ENCODE results near the gene GOLGA7B.

Gene GOLGA7B

GRCh38 chr10:97836446-97836845 lies 13.2 kb upstream of the GOLGA7B start:
- TF ChIP-seq FOXP2 (optimal IDR thresholded peaks at IDR 0.05; ENCODE audit: borderline replicate concordance, extremely low read depth, extremely low read length, insufficient read depth) (no peak), POLR2AphosphoS5 (IDR thresholded peaks at IDR 0.05; ENCODE audit: low read depth, low read length) (no peak), TAF1 (IDR thresholded peaks at IDR 0.05; ENCODE audit: borderline replicate concordance, insufficient read depth, low read length) (no peak)

GRCh38 chr10:97838091-97838490 lies 11.6 kb upstream of the GOLGA7B start:
- TF ChIP-seq, protein P1, sequence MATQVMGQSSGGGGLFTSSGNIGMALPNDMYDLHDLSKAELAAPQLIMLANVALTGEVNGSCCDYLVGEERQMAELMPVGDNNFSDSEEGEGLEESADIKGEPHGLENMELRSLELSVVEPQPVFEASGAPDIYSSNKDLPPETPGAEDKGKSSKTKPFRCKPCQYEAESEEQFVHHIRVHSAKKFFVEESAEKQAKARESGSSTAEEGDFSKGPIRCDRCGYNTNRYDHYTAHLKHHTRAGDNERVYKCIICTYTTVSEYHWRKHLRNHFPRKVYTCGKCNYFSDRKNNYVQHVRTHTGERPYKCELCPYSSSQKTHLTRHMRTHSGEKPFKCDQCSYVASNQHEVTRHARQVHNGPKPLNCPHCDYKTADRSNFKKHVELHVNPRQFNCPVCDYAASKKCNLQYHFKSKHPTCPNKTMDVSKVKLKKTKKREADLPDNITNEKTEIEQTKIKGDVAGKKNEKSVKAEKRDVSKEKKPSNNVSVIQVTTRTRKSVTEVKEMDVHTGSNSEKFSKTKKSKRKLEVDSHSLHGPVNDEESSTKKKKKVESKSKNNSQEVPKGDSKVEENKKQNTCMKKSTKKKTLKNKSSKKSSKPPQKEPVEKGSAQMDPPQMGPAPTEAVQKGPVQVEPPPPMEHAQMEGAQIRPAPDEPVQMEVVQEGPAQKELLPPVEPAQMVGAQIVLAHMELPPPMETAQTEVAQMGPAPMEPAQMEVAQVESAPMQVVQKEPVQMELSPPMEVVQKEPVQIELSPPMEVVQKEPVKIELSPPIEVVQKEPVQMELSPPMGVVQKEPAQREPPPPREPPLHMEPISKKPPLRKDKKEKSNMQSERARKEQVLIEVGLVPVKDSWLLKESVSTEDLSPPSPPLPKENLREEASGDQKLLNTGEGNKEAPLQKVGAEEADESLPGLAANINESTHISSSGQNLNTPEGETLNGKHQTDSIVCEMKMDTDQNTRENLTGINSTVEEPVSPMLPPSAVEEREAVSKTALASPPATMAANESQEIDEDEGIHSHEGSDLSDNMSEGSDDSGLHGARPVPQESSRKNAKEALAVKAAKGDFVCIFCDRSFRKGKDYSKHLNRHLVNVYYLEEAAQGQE (IDR thresholded peaks at IDR 0.05; ENCODE audit: insufficient read depth in 1 of 2, low read depth in 2 of 2, low read length in 2 of 2), result no peak
- TF ChIP-seq TAF1 (IDR thresholded peaks at IDR 0.05; ENCODE audit: borderline replicate concordance, insufficient read depth, low read length) (no peak), POLR2AphosphoS5 (IDR thresholded peaks at IDR 0.05; ENCODE audit: low read depth, low read length) (no peak)

DNA sequence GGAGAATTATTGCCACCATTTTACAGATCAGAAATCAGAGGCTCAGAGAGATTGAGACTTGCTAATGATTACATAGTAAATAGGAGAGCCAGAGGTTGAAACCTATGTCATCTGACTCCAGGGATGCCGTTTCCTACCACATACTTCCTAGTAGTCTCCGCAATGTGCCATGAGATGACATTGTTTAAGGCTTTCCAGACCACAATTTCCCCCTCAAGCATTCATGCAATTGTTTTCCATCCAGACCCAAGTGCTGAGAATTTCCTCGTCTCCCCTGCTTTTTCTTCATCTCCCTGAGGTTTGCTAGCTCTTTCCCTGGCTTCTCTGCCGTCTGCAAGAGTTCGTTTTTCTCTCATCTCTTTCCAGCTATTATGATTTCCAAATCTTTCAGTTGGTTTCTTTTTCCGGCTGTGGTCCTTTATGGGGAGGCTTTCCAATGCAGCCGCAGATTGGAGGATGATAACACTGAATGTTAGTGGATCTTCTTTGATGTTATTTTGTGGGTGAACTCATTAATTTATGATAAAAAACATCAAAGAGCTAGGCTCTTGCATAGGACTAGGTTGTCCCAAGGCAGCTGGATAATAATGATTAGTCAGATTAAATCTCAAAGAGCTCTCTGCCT lies 6.9 kb upstream of the GOLGA7B start:
- TF ChIP-seq FOXP2 (optimal IDR thresholded peaks at IDR 0.05; ENCODE audit: borderline replicate concordance, extremely low read depth, extremely low read length, insufficient read depth) (no peak), POLR2AphosphoS5 (IDR thresholded peaks at IDR 0.05; ENCODE audit: low read depth, low read length) (0 out of 2 replicates have a peak, but pooled peaks have one; percentile 39), SIN3A (IDR thresholded peaks at IDR 0.05; ENCODE audit: borderline replicate concordance, insufficient read depth, low read length) (peak; percentile 63; the same call in 1 of the 2 replicates), TAF1 (IDR thresholded peaks at IDR 0.05; ENCODE audit: borderline replicate concordance, insufficient read depth, low read length) (no peak)
- TF ChIP-seq, protein P1 (IDR thresholded peaks at IDR 0.05; ENCODE audit: insufficient read depth in 1 of 2, low read depth in 2 of 2, low read length in 2 of 2), result 0 out of 4 replicates have a peak, but pooled peaks of 1 of the 2 experiments have one; percentile 20

DNA sequence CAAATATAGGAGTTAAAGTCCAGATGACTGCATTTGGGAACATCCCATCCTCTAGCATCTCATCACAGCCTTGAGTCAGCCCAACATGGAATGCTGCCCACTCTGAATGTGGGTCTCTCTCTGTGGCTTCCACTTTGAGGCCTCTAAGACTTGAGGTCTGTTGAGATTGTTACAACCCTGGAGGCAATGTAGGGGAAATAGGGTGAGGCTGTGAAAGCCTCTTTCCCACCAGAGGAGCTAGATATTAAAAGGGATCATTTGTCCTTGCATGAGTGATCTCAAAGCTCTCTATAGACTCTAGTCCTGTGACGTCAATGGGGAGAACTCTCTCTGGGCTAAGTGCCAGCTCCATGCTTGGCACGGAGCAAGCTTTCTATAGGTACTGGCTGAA lies 6.4 kb upstream of the GOLGA7B start:
- TF ChIP-seq SIN3A (IDR thresholded peaks at IDR 0.05; ENCODE audit: borderline replicate concordance, insufficient read depth, low read length), result no peak
- no peak for TF ChIP-seq POLR2AphosphoS5 (IDR thresholded peaks at IDR 0.05; ENCODE audit: low read depth, low read length)
- no peak for TF ChIP-seq TAF1 (IDR thresholded peaks at IDR 0.05; ENCODE audit: borderline replicate concordance, insufficient read depth, low read length)
- no peak for TF ChIP-seq FOXP2 (optimal IDR thresholded peaks at IDR 0.05; ENCODE audit: borderline replicate concordance, extremely low read depth, extremely low read length, insufficient read depth)
- TF ChIP-seq, protein P1 (IDR thresholded peaks at IDR 0.05; ENCODE audit: insufficient read depth in 1 of 2, low read depth in 2 of 2, low read length in 2 of 2), result no peak

GRCh38 chr10:97844678-97845077 lies 5.0 kb upstream of the GOLGA7B start:
- TF ChIP-seq, protein P1 (IDR thresholded peaks at IDR 0.05; ENCODE audit: insufficient read depth in 1 of 2, low read depth in 2 of 2, low read length in 2 of 2), result peak in 1 of 2 experiments; percentile 61; a peak in 1 of 4 replicates
- no peak for TF ChIP-seq TAF1 (IDR thresholded peaks at IDR 0.05; ENCODE audit: borderline replicate concordance, insufficient read depth, low read length)
- no peak for TF ChIP-seq SIN3A (IDR thresholded peaks at IDR 0.05; ENCODE audit: borderline replicate concordance, insufficient read depth, low read length)
- no peak for TF ChIP-seq FOXP2 (optimal IDR thresholded peaks at IDR 0.05; ENCODE audit: borderline replicate concordance, extremely low read depth, extremely low read length, insufficient read depth)
- TF ChIP-seq POLR2AphosphoS5 (IDR thresholded peaks at IDR 0.05; ENCODE audit: low read depth, low read length), result no peak
